Measurements from ENCODE around the gene INPP5A. TPM values are rescaled to one million over a fixed set of nuclear protein-coding genes. Genes with fewer than 3 reads are reported as not detected.

The INPP5A gene
- polyA plus RNA-seq, 2 donors: 9.2 to 12.7 TPM

- Histone ChIP-seq H3K27ac (ENCODE audit: low read depth in 2 of 2, low read length in 1 of 2) (no peak overlapping the region), H3K27me3 (ENCODE audit: control insufficient read depth in 1 of 2, insufficient read depth in 2 of 2, low read length in 2 of 2) (no peaks in the 10 kb centered on the region), H3K9me3 (ENCODE audit: control insufficient read depth in 2 of 2, insufficient read depth in 1 of 2, low read depth in 1 of 2, low read length in 1 of 2) (peaks cover 0 to 2% of the 10 kb centered on the region in 2 donors), H3K36me3 (ENCODE audit: control insufficient read depth in 2 of 2, insufficient read depth in 2 of 2, low read length in 1 of 2) (peaks cover 5 to 10% of the 10 kb centered on the region in 2 donors), H3K4me1 (ENCODE audit: control insufficient read depth in 2 of 2, insufficient read depth in 2 of 2, low read length in 1 of 2) (peaks cover 0 to 10% of the 10 kb centered on the region in 2 donors), H3K4me3 (ENCODE audit: low read depth in 1 of 2, low read length in 2 of 2) (no peak overlapping the region)
- 91 to 93% methylated on average over 3 of the region's 3 CpGs for WGBS, 2 donors
These were observed 122.8 kb downstream of the INPP5A start for GRCh38 chr10:132660385-132660784.

GRCh38 chr10:132662186-132662920, 124.8 kb downstream of the INPP5A start:
- Histone ChIP-seq H3K27me3 (ENCODE audit: control insufficient read depth in 1 of 2, insufficient read depth in 2 of 2, low read length in 2 of 2) (no peaks in the 10 kb centered on the region), H3K4me1 (ENCODE audit: control insufficient read depth in 2 of 2, insufficient read depth in 2 of 2, low read length in 1 of 2) (peaks cover 0 to 7% of the 10 kb centered on the region in 2 donors), H3K9me3 (ENCODE audit: control insufficient read depth in 2 of 2, insufficient read depth in 1 of 2, low read depth in 1 of 2, low read length in 1 of 2) (peaks cover 0 to 2% of the 10 kb centered on the region in 2 donors), H3K36me3 (ENCODE audit: control insufficient read depth in 2 of 2, insufficient read depth in 2 of 2, low read length in 1 of 2) (peaks cover 5 to 10% of the 10 kb centered on the region in 2 donors), H3K27ac (ENCODE audit: low read depth in 2 of 2, low read length in 1 of 2) (no peak overlapping the region), H3K4me3 (ENCODE audit: low read depth in 1 of 2, low read length in 2 of 2) (no peak overlapping the region)
- 88% methylated on average over 19 of the region's 19 CpGs for WGBS, 2 donors

- H3K9me3 ChIP-seq (ENCODE audit: control insufficient read depth in 2 of 2, insufficient read depth in 1 of 2, low read depth in 1 of 2, low read length in 1 of 2): peaks cover 0 to 2% of the 10 kb centered on the region in 2 donors
- H3K4me3 ChIP-seq (ENCODE audit: low read depth in 1 of 2, low read length in 2 of 2): no peak overlapping the region
- H3K27me3 ChIP-seq (ENCODE audit: control insufficient read depth in 1 of 2, insufficient read depth in 2 of 2, low read length in 2 of 2): no peaks in the 10 kb centered on the region
- peaks cover 0 to 5% of the 10 kb centered on the region in 2 donors for H3K4me1 ChIP-seq (ENCODE audit: control insufficient read depth in 2 of 2, insufficient read depth in 2 of 2, low read length in 1 of 2)
- no peak overlapping the region for H3K27ac ChIP-seq (ENCODE audit: low read depth in 2 of 2, low read length in 1 of 2)
- 82 to 87% methylated on average over 29 of the region's 29 CpGs for WGBS, 2 donors
- peaks cover 5 to 10% of the 10 kb centered on the region in 2 donors for H3K36me3 ChIP-seq (ENCODE audit: control insufficient read depth in 2 of 2, insufficient read depth in 2 of 2, low read length in 1 of 2)
These were observed 126.2 kb downstream of the INPP5A start for GRCh38 chr10:132663666-132664365.

GRCh38 chr10:132664407-132664806, 126.8 kb downstream of the INPP5A start:
- Histone ChIP-seq H3K36me3 (ENCODE audit: control insufficient read depth in 2 of 2, insufficient read depth in 2 of 2, low read length in 1 of 2) (peaks cover 5% of the 10 kb centered on the region in 2 donors), H3K9me3 (ENCODE audit: control insufficient read depth in 2 of 2, insufficient read depth in 1 of 2, low read depth in 1 of 2, low read length in 1 of 2) (peaks cover 0 to 2% of the 10 kb centered on the region in 2 donors), H3K4me1 (ENCODE audit: control insufficient read depth in 2 of 2, insufficient read depth in 2 of 2, low read length in 1 of 2) (peaks cover 0 to 4% of the 10 kb centered on the region in 2 donors), H3K27ac (ENCODE audit: low read depth in 2 of 2, low read length in 1 of 2) (no peak overlapping the region), H3K27me3 (ENCODE audit: control insufficient read depth in 1 of 2, insufficient read depth in 2 of 2, low read length in 2 of 2) (no peaks in the 10 kb centered on the region), H3K4me3 (ENCODE audit: low read depth in 1 of 2, low read length in 2 of 2) (no peak overlapping the region)
- 72 to 85% methylated on average over 6 of the region's 6 CpGs for WGBS, 2 donors

GRCh38 chr10:132664883-132665282, 127.3 kb downstream of the INPP5A start:
- 93 to 94% methylated on average over 16 of the region's 16 CpGs for WGBS, 2 donors
- Histone ChIP-seq H3K36me3 (ENCODE audit: control insufficient read depth in 2 of 2, insufficient read depth in 2 of 2, low read length in 1 of 2) (peaks cover under 1 to 5% of the 10 kb centered on the region in 2 donors), H3K4me3 (ENCODE audit: low read depth in 1 of 2, low read length in 2 of 2) (no peak overlapping the region), H3K27me3 (ENCODE audit: control insufficient read depth in 1 of 2, insufficient read depth in 2 of 2, low read length in 2 of 2) (no peaks in the 10 kb centered on the region), H3K27ac (ENCODE audit: low read depth in 2 of 2, low read length in 1 of 2) (no peak overlapping the region), H3K4me1 (ENCODE audit: control insufficient read depth in 2 of 2, insufficient read depth in 2 of 2, low read length in 1 of 2) (peaks cover 0 to 4% of the 10 kb centered on the region in 2 donors), H3K9me3 (ENCODE audit: control insufficient read depth in 2 of 2, insufficient read depth in 1 of 2, low read depth in 1 of 2, low read length in 1 of 2) (peaks cover 0 to 2% of the 10 kb centered on the region in 2 donors)

- peaks cover 0 to 4% of the 10 kb centered on the region in 2 donors for H3K4me1 ChIP-seq (ENCODE audit: control insufficient read depth in 2 of 2, insufficient read depth in 2 of 2, low read length in 1 of 2)
- H3K27me3 ChIP-seq (ENCODE audit: control insufficient read depth in 1 of 2, insufficient read depth in 2 of 2, low read length in 2 of 2): no peaks in the 10 kb centered on the region
- no peak overlapping the region for H3K27ac ChIP-seq (ENCODE audit: low read depth in 2 of 2, low read length in 1 of 2)
- no peak overlapping the region for H3K4me3 ChIP-seq (ENCODE audit: low read depth in 1 of 2, low read length in 2 of 2)
- H3K9me3 ChIP-seq (ENCODE audit: control insufficient read depth in 2 of 2, insufficient read depth in 1 of 2, low read depth in 1 of 2, low read length in 1 of 2): no peaks in the 10 kb centered on the region
- H3K36me3 ChIP-seq (ENCODE audit: control insufficient read depth in 2 of 2, insufficient read depth in 2 of 2, low read length in 1 of 2): no peaks in the 10 kb centered on the region
- 83 to 85% methylated on average over 15 of the region's 15 CpGs for WGBS, 2 donors
These were observed 128.5 kb downstream of the INPP5A start for GRCh38 chr10:132665946-132666704.

- H3K4me1 ChIP-seq (ENCODE audit: control insufficient read depth in 2 of 2, insufficient read depth in 2 of 2, low read length in 1 of 2): peaks cover 0 to 10% of the 10 kb centered on the region in 2 donors
- H3K27ac ChIP-seq (ENCODE audit: low read depth in 2 of 2, low read length in 1 of 2): no peak overlapping the region
- H3K4me3 ChIP-seq (ENCODE audit: low read depth in 1 of 2, low read length in 2 of 2): no peak overlapping the region
- no peaks in the 10 kb centered on the region for H3K27me3 ChIP-seq (ENCODE audit: control insufficient read depth in 1 of 2, insufficient read depth in 2 of 2, low read length in 2 of 2)
- H3K9me3 ChIP-seq (ENCODE audit: control insufficient read depth in 2 of 2, insufficient read depth in 1 of 2, low read depth in 1 of 2, low read length in 1 of 2): no peaks in the 10 kb centered on the region
- 86 to 93% methylated on average over 12 of the region's 12 CpGs for WGBS, 2 donors
- H3K36me3 ChIP-seq (ENCODE audit: control insufficient read depth in 2 of 2, insufficient read depth in 2 of 2, low read length in 1 of 2): no peaks in the 10 kb centered on the region
These were observed 129.2 kb downstream of the INPP5A start for GRCh38 chr10:132666705-132667341.

GRCh38 chr10:132667342-132668047, 129.9 kb downstream of the INPP5A start:
- Histone ChIP-seq H3K9me3 (ENCODE audit: control insufficient read depth in 2 of 2, insufficient read depth in 1 of 2, low read depth in 1 of 2, low read length in 1 of 2) (no peaks in the 10 kb centered on the region), H3K27me3 (ENCODE audit: control insufficient read depth in 1 of 2, insufficient read depth in 2 of 2, low read length in 2 of 2) (no peaks in the 10 kb centered on the region), H3K4me3 (ENCODE audit: low read depth in 1 of 2, low read length in 2 of 2) (no peak overlapping the region), H3K27ac (ENCODE audit: low read depth in 2 of 2, low read length in 1 of 2) (no peak overlapping the region), H3K36me3 (ENCODE audit: control insufficient read depth in 2 of 2, insufficient read depth in 2 of 2, low read length in 1 of 2) (no peaks in the 10 kb centered on the region), H3K4me1 (ENCODE audit: control insufficient read depth in 2 of 2, insufficient read depth in 2 of 2, low read length in 1 of 2) (peaks cover 0 to 10% of the 10 kb centered on the region in 2 donors)
- WGBS, 2 donors: 63 to 70% methylated on average over 20 of the region's 20 CpGs

- H3K27me3 ChIP-seq (ENCODE audit: control insufficient read depth in 1 of 2, insufficient read depth in 2 of 2, low read length in 2 of 2): no peaks in the 10 kb centered on the region
- H3K4me3 ChIP-seq (ENCODE audit: low read depth in 1 of 2, low read length in 2 of 2): no peak overlapping the region
- no peaks in the 10 kb centered on the region for H3K9me3 ChIP-seq (ENCODE audit: control insufficient read depth in 2 of 2, insufficient read depth in 1 of 2, low read depth in 1 of 2, low read length in 1 of 2)
- H3K27ac ChIP-seq (ENCODE audit: low read depth in 2 of 2, low read length in 1 of 2): no peak overlapping the region
- H3K36me3 ChIP-seq (ENCODE audit: control insufficient read depth in 2 of 2, insufficient read depth in 2 of 2, low read length in 1 of 2): no peaks in the 10 kb centered on the region
- peaks cover 0 to 10% of the 10 kb centered on the region in 2 donors for H3K4me1 ChIP-seq (ENCODE audit: control insufficient read depth in 2 of 2, insufficient read depth in 2 of 2, low read length in 1 of 2)
- 77 to 86% methylated on average over 5 of the region's 5 CpGs for WGBS, 2 donors
These were observed 130.4 kb downstream of the INPP5A start for GRCh38 chr10:132668048-132668394.

All from esophagus (tissue), 2 donors.